HG02852 (cell line): ENCODE data around the gene MARK1.
A peak's percentile ranks its signal among the peaks of the same experiment; 100 is the strongest.

ENCODE experiments used
- ATAC-seq: cut with Tn5 transposase; IDR thresholded peaks from one replicate; pipeline ENCODE4 v1.9.1; 2021; ENCODE audit warnings: mild to moderate bottlenecking, moderate library complexity; ENCODE audit not compliant: unreplicated experiment

The MARK1 gene

GRCh38 chr1:220708936-220709801 is 181.2 kb downstream of the MARK1 start:
- ATAC-seq, result no peak

DNA sequence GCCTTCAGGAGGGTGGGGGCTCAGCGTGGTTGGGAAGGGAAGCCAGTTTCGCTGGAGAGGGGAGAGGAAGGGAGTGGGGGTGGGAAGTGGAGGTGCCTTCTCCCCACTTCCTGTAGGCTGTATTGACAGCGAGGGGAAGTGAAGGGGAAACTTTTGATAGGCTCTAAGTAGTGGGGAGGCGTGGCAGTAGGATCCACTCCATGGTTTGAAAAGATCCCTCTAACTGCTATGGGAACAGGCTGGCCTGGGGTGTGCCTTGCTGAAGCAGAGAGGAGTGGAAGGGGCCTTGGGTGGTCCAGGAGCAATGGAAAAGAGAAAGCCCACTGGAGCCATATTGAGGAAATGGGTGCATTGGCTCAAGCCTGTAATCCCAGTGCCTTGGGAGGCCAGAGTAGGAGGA is 182.4 kb downstream of the MARK1 start:
- no peak for ATAC-seq

DNA sequence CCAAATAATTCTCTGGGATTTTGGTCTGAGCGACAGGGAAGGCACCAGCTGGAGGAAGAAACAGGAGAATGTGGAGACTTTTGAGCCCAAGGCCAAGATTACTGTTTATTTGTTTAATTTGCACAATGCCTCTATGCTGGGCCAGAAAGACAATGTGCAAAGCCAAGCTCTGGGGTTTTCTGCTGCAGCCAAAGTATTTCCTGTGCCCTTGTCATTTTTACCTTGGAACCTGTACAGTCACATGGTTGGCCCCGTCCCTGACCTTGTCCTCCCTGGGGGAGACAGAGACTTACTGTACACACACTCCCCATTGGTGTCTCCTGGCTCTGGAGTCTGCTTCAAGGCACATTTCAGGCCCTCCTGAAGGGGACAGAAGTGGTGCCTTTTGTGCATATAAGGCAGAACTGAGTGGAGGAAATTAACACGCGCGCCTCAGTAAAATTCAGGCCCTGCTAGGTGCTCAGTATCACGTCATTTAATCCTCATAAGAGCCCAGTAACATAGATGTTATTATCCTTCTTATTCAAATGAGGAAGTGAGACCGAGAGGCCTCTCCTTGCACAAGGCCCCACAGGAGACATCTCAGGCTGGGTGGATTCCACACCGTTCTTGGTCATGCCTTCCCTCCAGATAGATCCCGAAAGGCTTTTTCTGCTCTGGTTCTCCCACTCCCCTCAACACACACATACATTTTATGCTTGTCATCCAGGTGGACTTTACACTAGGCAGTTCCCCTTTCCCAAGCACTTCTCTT is 183.3 kb downstream of the MARK1 start:
- peak; percentile 88 for ATAC-seq
